Measurements from ENCODE around the gene HMCES. TPM values are rescaled to one million over a fixed set of nuclear protein-coding genes. Genes with fewer than 3 reads are reported as not detected.

The HMCES gene
- total and polyA plus RNA-seq, 2 of the 13 experiments (the other 11 are each of a cell fraction or from before 2014, with no cell fraction given): 16.1 to 37.5 TPM

DNA sequence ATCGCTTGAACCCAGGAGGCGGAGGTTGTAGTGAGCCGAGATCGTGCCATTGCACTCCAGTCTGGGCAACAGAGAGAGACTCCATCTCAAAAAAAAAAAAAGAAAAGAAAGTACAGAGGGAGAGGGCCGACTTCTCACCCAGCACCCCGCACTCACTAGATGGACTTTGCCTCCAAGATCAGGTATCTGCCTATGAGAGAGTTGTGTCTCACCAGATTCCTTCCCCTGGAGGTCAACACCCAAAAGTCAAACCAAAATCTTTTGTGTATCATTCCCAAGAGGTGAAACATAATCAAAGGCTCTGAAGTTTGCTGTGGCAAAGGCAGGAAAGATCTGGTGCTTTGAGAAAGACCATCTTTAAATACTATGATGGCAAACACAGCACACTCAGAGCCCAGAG, 51.2 kb downstream of the HMCES start:
- WGBS (ENCODE audit: low lambda C conversion rate): 46% methylated on average over 6 of the region's 6 CpGs
- intact Hi-C loops (cut with micrococcal nuclease; ENCODE audit: unreplicated experiment): no loop called here
- no peak for DNase-seq (ENCODE audit: low spot score)

DNA sequence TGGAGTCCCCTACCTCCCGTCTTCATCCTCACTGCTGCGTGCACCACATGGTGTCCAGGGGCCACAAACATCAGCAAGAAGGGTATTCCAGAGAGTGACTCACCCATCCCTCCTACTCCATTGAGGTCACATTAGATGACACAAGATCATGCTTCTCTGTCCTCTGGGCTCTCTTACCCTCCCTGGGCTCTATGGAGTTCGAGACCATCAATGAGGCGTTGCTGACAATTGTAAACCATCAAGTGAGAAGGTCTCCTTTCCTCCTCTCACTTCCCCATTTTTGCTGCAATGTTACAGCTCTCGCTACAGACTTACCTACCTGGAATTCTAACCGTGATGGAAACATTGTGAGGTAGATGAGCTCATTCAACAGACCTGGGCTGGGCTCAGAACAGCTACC, 51.7 kb downstream of the HMCES start:
- Histone ChIP-seq H3K79me2 (ENCODE audit: insufficient read depth, low read length) (no peaks in the 10 kb centered on the region), H3K4me1 (ENCODE audit: insufficient read depth, low read length) (peaks cover 66% of the 10 kb centered on the region), H3K4me2 (ENCODE audit: low read depth, low read length) (no peak overlapping the region), H4K20me1 (ENCODE audit: insufficient read depth, low read length) (no peaks in the 10 kb centered on the region), H3K27me3 (ENCODE audit: control insufficient read depth in 1 of 2, insufficient read depth in 2 of 2, low read length in 2 of 2) (peaks cover 0 to 13% of the 10 kb centered on the region in 2 experiments; a peak in 2 of 5 replicates), H3K36me3 (replicated peaks in 1 of 2; ENCODE audit: control insufficient read depth in 1 of 2, insufficient read depth in 2 of 2, low read length in 2 of 2) (no peaks in the 10 kb centered on the region), H2AFZ (ENCODE audit: low read length) (no peak overlapping the region), H3K9me3 (ENCODE audit: low read length) (no peaks in the 10 kb centered on the region), H3K27ac (ENCODE audit: extremely low read length, insufficient read depth, low read length) (no peak overlapping the region), H3K9ac (ENCODE audit: insufficient read depth, low read depth, low read length) (no peak overlapping the region), H3K4me3 (replicated peaks in 1 of 3; ENCODE audit: insufficient read depth in 1 of 3, low read depth in 2 of 3, low read length in 3 of 3) (no peak overlapping the region)
- in situ Hi-C loops (cut with HindIII; ENCODE audit: extremely low pct_ligation_motif_present, low pct_unique_long_range_greater_than_20kb): no loop called here
- POLR2A ChIA-PET: no interaction called here
- CTCF ChIA-PET (ENCODE audit: low intra/inter-chr PET ratio, low total read pairs): no interaction called here
- no peak for DNase-seq (ENCODE audit: low spot score)
- no TSS peak for BruUV-seq (replicated peaks)
- WGBS (ENCODE audit: low lambda C conversion rate): 48% methylated on average over 6 of the region's 6 CpGs
- no peak for TF ChIP-seq ZFYVE20 (CRISPR knock-in tag; IDR thresholded peaks at IDR 0.05; ENCODE audit: borderline replicate concordance, low read depth)
- intact Hi-C loops (cut with micrococcal nuclease; ENCODE audit: unreplicated experiment): no loop called here
- FAIRE-seq: no peak
- no peak for ATAC-seq

More for the DNA sequence above, 51.2 kb downstream of the HMCES start:
- no peaks in the 10 kb centered on the region for H4K20me1 ChIP-seq (ENCODE audit: insufficient read depth, low read length)
- POLR2A ChIA-PET: no interaction called here
- H3K79me2 ChIP-seq (ENCODE audit: insufficient read depth, low read length): no peaks in the 10 kb centered on the region
- H3K4me2 ChIP-seq (ENCODE audit: low read depth, low read length): no peak overlapping the region
- in situ Hi-C loops (cut with HindIII; ENCODE audit: extremely low pct_ligation_motif_present, low pct_unique_long_range_greater_than_20kb): no loop called here
- H3K4me1 ChIP-seq (ENCODE audit: insufficient read depth, low read length): peaks cover 66% of the 10 kb centered on the region
- H2AFZ ChIP-seq (ENCODE audit: low read length): no peak overlapping the region
- TF ChIP-seq ZNF205 (CRISPR knock-in tag; IDR thresholded peaks at IDR 0.05) (peak; percentile 97), ZNF605 (CRISPR knock-in tag; IDR thresholded peaks at IDR 0.05) (0 out of 2 replicates have a peak, but pooled peaks have one; percentile 1), HNF4A (CRISPR knock-in tag; IDR thresholded peaks at IDR 0.05) (peak; percentile 17; the same call in 1 of the 2 replicates), RFX5 (IDR thresholded peaks at IDR 0.05; ENCODE audit: low read depth, low read length) (no peak), ZNF569 (CRISPR knock-in tag; IDR thresholded peaks at IDR 0.05; ENCODE audit: borderline replicate concordance) (no peak)
- no TSS peak for BruUV-seq (replicated peaks)
- FAIRE-seq (no peak), ATAC-seq (no peak)
- H3K9ac ChIP-seq (ENCODE audit: insufficient read depth, low read depth, low read length): no peak overlapping the region
- no peaks in the 10 kb centered on the region for H3K36me3 ChIP-seq (replicated peaks in 1 of 2; ENCODE audit: control insufficient read depth in 1 of 2, insufficient read depth in 2 of 2, low read length in 2 of 2)
- no peak overlapping the region for H3K4me3 ChIP-seq (replicated peaks in 1 of 3; ENCODE audit: insufficient read depth in 1 of 3, low read depth in 2 of 3, low read length in 3 of 3)
- H3K27me3 ChIP-seq (ENCODE audit: control insufficient read depth in 1 of 2, insufficient read depth in 2 of 2, low read length in 2 of 2): peaks cover 0 to 11% of the 10 kb centered on the region in 2 experiments; a peak in 2 of 5 replicates
- H3K27ac ChIP-seq (ENCODE audit: extremely low read length, insufficient read depth, low read length): no peak overlapping the region
- H3K9me3 ChIP-seq (ENCODE audit: low read length): no peaks in the 10 kb centered on the region
- CTCF ChIA-PET (ENCODE audit: low intra/inter-chr PET ratio, low total read pairs): no interaction called here
